GM21390 (cell line): ENCODE measurements around the gene CENPK.
"Not testable (repeated sequence)": the region's sequence is repeated elsewhere in the genome, so short reads cannot be mapped to it uniquely, and the experiment has no call there.

Experiments
- ATAC-seq: cut with Tn5 transposase; IDR thresholded peaks from one replicate; pipeline ENCODE4 v1.9.1; 2021; ENCODE audit not compliant: unreplicated experiment

CENPK gene

DNA sequence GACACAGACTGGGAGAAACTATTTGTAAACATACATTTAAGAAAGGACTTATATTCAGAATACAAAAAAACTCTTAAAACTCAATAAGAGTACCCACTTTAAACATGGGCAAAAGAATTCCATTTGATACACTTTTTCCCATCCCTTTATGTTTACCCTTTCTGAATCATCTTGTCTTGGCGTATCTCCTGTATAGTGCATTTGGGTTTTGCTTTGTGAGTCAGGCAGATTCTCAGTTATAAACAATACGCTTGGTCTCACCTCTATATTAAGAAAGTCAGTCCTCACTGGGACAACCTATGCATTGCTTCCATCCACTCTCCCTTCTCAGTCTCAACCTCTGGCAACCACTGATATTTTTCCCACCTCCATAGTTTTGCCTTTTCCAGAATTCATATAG lies 54.0 kb downstream of the CENPK start:
- no peak for ATAC-seq

DNA sequence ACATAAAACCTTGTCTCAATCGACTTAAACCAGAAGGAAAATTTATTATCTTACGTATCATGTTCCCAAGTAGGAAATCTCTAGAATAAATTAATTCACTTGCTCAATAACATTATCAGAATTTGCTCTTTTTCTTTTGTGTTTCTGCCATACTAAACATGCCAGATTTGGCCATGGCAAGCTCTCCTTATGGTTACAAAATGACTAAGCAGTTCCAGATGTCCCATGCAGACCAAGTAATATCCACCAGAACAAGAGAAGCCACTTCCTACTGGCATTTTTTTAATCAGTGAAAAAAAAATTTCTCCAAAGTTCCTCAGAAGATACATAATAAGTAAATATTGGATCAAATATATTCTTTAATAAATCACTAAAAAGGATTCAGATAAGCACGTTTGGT lies 56.0 kb downstream of the CENPK start:
- ATAC-seq, result no peak

DNA sequence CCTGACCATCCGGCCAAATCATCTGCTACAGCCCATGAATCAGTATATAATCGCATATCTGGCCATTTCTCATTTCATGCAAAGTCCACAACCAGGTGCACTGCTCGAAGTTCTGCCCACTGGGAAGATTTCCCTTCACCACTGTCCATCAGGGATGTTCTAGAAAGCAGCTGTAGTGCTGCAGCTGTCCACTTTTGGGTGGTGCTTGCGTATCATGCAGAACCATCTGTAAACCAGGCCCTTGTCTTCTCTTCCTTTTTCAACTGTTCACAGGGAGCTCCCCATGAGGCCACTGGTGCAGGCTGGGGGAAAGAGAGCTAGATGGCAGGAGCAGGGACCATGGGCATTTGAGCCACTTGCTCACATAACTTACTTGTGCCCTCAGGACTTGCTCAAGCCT lies 73.8 kb downstream of the CENPK start:
- ATAC-seq, result no peak

DNA sequence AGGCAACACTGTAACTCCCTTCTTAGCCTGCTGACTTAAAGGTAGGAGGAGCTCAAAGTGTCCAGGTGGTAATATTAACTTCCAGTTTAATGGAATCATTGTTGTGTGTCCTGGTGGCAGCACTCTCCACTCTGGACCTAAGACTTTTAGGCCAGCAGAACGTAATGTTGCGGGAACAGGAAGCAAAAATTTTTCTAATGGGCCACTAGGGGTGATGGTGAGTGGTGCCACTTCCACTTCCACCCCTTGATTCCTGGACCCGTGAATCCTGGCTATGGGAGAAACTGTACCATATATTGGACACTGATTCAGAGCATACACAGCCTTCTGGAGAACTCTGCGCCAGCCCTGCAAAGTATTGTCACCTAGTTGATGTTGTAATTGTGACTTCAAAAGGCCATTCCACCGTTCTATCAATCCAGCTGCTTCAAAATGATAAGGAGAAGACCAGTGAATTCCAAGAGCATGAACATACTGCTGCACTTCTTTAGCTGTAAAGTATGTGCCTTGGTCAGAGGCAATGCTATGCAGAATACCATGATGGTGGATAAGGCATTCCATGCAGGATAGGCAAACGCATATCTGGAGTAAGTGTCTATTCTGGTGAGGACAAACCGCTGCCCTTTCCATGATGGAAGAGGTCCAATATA lies 74.8 kb downstream of the CENPK start:
- ATAC-seq, result not testable (repeated sequence)

DNA sequence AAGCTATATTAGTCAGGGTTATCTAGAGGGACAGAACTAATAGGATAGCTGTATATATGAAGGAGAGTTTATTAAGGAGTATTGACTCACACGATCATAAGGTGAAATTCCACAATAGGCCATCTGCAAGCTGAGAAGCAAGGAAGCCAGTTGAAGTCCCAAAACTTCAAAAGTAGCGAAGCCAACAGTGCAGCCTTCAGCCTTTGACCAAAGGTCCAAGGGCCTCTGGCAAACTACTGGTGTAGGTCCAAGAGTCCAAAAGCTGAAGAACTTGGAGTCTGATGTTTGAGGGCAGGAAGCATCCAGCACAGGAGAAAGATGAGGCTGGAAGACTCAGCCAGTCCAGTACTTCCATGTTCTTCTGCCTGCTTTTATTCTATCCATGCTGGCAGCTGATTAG lies 76.2 kb downstream of the CENPK start:
- not testable (repeated sequence) for ATAC-seq

DNA sequence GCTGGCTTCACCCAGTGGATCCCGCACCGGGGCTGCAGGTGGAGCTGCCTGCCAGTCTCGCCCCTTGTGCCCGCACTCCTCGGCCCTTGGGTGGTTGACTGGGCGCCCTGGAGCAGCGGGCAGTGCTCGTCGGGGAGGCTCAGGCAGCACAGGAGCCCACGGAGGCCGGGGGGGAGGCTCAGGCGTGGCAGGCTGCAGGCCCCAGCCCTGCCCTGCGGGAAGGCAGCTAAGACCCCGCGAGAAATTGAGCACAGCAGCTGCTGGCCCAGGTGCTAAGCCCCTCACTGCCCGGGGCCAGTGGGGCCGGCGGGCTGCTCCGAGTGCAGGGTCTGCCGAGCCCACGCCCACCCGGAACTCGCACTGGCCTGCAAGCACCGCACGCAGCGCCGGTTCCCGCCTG lies 77.6 kb downstream of the CENPK start:
- ATAC-seq, result no peak

DNA sequence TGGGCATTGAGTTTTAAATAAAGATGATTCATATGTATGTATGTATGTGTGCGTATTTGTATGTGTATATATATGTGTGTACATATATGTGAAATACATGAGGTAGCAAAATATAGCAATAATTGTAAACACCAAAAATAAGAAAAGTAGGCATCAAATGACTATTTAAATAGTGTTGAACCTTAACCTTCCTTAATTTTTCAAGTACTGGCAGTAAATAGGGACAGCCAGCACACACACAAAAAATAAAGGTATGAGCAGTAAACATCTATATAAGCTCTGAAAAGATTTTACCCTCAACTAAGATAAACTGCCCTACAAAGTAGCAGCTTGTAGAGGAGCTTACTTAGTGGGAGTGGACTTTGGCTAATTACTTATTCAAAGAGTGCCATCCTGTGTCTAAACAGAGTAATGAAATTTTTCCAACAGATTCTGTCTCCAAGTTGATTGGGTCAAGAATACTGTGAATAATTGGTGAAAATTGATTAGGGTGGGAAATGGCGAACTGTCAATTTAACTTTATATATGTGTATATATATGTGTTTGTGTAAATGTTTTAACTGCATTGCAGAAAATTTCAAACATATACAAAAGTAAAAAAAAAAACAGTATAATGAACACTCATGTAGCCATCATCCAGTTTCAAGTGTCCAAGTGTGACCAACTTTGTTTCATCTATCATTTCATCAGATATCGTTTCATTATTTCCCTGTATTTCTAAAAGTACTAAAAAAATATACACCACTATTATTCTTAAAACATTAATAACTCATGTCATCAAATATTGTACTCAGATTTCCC lies 79.2 kb downstream of the CENPK start:
- ATAC-seq, result peak; percentile 48

DNA sequence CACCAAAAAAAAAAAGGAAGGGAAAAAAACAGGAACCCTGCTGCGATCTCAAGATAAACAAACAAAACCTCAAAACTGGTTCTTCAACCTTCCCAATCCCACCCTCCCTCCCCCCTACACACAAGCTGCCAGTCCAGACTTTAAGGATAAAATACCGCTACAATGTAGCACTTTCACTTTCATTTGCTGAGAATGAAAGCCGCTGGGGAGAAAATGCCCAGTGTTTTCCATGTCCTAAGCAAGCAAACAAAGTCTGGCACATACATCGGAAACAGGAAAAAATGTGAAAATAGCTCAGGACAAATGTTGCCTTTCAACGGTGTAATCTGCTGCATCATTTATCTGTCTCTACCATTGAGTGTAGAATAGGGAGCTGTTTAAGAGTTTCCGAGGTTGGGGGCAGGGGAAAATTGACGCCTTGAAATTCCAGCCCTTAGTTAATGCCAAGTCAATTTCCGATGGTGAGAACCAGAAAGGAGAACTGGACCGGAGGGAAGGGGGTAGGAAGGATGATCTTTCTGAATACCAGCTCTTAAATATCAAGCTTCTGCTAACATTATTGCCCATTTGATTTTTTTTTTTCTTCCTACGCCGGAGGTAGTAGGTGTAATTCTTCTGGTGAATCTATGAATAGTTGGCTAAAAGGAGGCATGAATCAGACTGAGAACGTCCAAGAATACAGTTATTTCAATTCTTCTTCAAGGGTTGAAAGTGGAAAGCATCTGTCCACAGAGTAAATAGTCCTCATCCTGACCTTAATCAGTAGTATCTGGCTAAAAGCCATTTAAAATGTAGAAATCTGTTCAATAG lies 80.0 kb downstream of the CENPK start:
- ATAC-seq, result no peak

DNA sequence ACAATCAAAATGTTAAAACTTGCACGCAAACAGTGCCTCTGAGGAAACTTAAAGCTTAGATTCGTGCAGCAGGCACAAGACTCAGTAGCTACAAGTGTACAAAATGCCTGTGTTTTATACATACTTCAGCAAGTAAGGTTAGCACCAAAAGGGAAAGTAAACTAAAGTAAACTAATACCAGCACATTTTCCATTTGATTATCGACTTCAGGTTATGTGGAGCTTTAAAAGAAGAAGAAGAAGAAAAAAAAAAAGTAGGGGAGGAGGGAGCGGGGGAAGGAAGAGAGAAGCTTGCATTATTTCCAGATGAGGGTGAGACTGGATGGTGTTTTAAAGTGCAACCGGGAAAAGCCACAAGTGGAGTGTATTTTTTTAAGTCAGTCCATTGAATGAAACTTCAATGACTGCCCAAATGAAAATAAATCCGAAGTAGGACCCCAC lies 80.7 kb downstream of the CENPK start:
- ATAC-seq, result no peak

DNA sequence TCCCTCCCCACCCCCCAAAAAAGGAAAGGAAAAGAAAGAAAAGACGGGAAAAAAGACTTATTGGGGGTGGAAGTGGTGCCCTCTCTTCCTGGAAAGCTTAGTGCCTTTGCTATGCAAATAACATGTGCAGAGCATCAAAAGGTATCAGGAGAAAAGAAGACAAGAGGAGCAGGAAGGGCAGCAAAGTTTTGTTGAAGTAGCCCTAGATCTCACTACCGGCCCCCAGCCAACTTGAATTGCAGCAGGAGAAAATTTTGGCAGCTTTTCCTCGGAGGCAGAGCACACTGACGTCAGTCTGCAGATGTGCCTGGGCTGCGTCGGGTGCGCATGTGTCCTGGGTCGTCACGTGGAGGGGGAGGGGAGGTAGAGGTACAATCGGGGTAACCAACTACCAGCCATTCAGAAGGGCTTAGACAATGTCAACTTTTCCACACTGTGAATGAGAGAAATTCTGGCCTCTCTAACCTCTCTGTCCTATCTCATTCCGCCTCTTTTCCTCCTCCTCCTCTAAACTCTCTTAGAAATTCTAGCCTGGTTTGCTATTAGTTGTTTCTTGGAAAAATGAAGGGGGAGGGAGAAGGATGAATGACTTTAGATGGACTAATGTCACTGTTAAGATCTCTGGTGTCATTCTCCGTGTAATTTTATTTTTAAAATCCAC lies 81.2 kb downstream of the CENPK start, which contains the start of gene ADAMTS6:
TSS of gene ADAMTS6 (minus strand) at position 286 of the 661 bp plus-strand sequence. CDS start 8,247 bp downstream, outside the sequence.
- peak; percentile 74 for ATAC-seq

DNA sequence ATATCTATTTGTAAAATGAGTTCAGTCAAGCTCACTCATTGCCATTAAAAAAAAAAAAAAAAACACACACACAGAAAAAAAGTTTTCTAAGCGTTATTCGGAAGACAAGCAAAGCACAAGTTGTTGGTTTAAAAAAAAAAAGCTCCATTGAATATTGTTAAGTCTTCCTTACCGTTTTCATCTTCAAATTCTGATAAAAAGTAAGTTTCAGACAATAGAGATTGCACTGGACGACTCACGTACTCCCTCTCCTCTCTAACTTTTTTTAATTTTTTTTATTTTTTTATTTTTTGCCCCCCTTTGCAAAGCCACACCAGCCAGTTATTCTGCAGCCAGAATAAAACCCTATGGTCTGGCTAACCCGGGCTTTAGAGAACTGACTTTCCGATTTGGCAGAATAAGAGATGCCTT lies 81.8 kb downstream of the CENPK start:
- no peak for ATAC-seq

DNA sequence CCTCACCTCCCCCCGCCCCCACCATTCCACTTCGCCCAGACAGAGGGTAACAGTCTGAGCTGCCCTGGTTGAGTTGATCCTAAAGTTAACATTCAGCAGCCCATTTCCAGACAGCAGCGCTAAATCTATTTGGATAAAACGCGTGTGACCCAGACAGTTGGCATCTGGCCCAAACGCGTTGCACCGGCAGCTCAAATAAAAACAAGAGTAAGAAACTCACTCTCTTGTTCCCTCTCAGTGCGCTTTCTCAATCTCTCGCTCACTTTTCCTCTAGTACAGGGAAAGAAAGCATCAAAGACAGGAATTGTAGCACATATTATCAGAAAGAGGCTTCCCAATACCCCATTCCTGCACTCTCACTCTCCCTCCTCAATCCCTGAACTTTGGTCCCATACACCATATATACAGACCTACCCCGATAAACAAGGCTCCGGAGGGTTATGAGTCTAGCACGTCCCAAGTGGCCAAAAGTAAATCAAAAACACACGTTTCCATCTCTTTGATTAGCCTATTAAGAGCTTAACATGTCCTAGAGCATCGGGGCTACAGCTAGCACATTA lies 82.6 kb downstream of the CENPK start:
- peak; percentile 32 for ATAC-seq

DNA sequence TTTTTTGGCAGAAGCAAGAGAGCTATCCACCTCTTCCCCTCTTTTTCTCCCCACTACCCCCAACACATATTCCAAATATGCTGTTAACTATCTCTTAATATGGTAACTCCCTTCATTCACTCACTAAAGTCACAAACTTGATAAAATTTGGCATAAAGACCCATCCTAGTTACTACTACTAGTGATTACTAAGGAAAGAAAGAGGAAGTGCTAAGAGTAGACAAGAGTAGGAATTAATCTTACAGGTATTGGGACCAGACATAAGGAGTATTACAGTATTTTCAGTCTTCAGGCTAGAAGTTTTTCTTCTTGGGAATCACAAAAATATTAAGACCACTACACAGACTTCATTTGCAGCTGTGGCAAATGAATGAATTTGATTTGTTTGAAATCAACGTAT lies 83.4 kb downstream of the CENPK start:
- no peak for ATAC-seq

DNA sequence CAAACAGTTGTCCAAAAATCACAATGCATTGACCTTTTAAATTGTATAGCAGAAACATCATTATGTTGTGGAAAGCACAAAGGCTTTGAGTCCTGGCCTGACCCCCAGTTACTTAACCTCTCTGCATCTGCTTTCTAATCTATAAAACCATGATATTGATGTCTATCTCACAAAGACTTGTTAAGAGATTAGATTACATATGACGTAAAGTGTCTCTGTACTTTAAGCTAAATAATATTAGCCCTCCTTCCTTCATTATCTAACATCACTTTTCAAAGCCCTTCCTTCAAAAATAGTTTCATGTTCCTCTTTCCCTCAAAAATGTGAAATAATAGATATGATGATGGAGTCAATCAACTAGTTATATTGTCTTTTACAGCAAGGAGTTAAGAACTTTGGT lies 84.6 kb downstream of the CENPK start:
- no peak for ATAC-seq

DNA sequence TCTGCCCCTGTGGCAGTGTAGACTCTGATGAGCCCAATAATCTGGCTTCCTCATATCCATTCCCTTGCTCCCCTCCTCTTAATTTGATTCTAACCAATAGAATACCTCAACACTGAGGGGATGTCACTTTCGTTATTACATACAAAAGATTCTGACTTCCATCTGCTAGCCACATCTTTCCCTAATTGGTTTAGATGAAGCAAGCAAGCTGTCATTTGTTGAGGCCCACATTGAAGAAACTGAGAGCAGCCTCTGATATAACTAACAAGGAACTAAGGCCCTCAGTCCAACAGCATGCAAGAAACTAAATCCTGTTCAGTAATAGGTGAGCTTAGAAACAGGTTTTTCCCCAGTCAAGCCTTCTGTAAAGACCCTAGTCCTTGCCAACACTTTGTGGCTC lies 87.1 kb downstream of the CENPK start:
- no peak for ATAC-seq

DNA sequence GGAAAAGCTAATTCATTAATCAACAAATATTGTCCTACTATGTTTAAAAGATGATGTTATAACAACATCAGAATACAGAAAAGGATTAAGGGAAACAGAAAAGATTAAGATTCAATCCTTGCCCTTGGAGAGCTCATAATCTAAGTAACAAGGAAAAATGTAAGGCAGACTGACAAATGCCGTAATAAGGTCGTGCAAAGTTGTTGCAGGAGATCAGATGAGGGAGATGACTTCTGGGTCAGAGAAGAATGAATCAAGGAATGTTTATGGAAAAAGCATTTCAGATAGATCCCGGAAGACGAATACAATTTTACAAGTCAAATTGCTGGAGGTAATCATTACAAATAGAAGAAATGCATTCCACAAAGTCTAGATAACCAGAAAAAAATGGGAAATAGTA lies 87.6 kb downstream of the CENPK start:
- no peak for ATAC-seq

DNA sequence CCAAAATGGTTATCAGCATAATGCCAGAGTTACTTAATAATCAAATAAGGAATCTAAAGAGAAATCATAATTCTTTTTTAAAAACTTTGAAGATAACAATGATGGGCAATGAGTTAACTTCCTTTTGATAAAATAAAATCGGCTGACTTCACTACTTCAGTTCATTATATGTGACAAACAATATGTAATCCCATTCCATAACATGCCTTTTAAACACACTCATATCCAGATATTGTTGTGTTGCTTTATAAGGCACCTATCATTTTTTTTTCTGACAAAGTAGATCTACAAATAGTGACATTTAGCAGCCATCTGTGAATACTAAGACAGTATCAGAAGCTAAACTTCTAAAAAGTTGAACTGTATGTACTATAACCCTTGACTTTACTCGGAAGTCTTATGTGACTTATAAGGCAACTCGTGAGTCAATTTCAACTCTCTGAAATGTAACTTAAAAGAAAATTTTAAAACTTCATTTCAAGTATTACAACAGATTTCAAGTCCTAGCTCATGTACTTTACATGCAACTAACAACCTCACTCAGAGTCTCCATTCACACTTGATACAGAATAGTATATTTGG lies 88.7 kb downstream of the CENPK start:
- ATAC-seq, result no peak

DNA sequence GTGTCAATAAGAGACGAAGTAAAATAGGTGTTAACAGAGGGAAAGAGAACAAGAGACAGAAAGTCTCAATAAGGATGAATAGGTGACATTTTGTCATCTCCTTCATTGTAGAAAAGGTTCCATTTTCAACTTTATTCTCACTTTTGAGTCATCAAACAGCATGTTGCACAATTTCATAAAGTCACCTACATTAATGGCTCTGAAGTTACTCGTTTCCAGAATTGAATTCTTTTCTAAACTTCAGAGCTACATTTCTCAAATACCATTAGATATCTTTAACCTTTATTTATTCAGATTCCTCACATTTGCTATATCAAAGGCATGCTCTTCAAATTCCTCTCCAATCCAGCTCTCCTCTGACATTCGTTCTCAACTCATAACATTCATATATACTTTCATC lies 94.3 kb downstream of the CENPK start:
- ATAC-seq, result no peak
